GM12873 (cell line): ENCODE measurements around the gene NAALADL2.

Experiments used
- CTCF ChIP-seq: IDR thresholded peaks from 2 replicates; pipeline ENCODE4 v1.5.1; 2012; ENCODE audit warnings: low read depth, mild to moderate bottlenecking, moderate library complexity, low read length, control low read depth; ENCODE audit not compliant: insufficient read depth; ENCODE audit errors: missing control alignments

NAALADL2 gene

DNA sequence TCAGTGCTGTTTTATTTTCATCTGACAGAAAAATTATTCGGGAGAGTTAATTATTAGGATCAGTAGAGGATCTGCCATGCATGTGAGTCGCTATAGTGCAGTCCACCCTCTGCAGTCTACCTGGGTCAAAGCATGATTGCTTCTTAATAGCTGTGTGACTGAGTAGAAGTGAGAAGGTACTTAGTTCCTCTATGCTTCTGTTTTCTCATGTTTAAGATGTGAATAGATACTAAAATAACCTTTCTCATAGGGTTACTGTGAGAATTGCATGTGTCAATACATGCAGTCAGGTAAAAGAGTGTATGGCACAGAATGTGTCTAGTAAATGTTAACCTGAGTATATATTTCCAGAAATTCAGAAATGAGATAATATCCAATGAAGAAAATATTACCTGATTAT lies 435.7 kb downstream of the NAALADL2 start:
- TF ChIP-seq CTCF: no peak

GRCh38 chr3:175295248-175296130 lies 436.4 kb downstream of the NAALADL2 start:
- no peak for TF ChIP-seq CTCF

GRCh38 chr3:175297216-175297615 lies 438.1 kb downstream of the NAALADL2 start:
- no peak for TF ChIP-seq CTCF

- TF ChIP-seq CTCF: no peak
These were observed 442.6 kb downstream of the NAALADL2 start for GRCh38 chr3:175301741-175302140.

DNA sequence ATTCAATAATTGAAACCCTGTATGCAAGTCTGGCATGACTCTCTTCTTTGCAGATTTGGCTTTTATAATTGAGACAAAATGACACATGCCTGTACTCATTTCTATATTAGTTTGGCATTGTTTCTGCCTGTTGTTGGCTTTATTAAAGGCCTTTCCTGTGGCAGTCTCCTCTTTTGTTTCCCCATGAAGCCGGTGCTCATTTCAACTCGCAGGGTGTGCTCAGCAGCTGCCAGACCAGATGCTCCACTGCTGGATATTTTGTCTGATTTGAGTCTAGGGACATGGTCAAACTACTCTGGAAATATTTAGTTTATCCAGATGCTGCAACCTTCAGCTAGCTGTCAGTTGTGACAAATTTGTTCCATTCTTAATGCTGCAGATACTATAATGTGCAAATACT lies 445.3 kb downstream of the NAALADL2 start:
- no peak for TF ChIP-seq CTCF

DNA sequence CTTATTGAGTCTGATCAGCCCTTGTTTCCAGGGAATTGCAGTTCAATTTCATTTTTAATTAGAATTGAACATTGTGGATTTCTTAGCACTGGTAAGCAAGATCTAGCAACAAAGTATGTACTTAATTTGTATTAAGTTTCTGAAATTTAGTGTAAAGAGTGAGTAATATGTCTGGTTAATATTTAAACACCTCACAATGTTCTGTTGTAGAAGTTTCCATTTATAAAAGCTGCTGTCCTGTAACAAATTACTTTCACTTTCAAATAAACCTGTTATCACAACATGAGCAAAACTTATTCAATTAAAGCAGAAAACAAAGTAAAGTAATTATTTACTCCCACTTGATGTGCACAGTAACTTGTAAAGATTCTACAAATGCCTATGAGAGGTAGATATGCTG lies 448.5 kb downstream of the NAALADL2 start:
- no peak for TF ChIP-seq CTCF

- no peak for TF ChIP-seq CTCF
These were observed 449.0 kb downstream of the NAALADL2 start for GRCh38 chr3:175308097-175308496.
